Kidney (tissue), 14 donors: ENCODE data around the gene DNMT3L. TPM values are rescaled to one million over a fixed set of nuclear protein-coding genes. Genes with fewer than 3 reads are reported as not detected.
A peak's percentile ranks its signal among the peaks of the same experiment; 100 is the strongest.

Source experiments
- DNase-seq, 5 donors: peaks; one replicate each; pipeline ENCODE4 v3.0.0-alpha.2; 2013 to 2020
- FAIRE-seq: peaks from 2 replicates; lab custom pipeline; 2012; peaks lifted over from hg19 to GRCh38; lab: Jason Lieb, UNC
- H3K27ac ChIP-seq, 2 donors: one replicate each; pipeline ENCODE4 v1.7.0; 2013; ENCODE audit warnings: low read depth in 2 of 2, low read length in 2 of 2, inconsistent platforms in 1 of 2
- H3K27me3 ChIP-seq: one replicate; pipeline ENCODE4 v1.7.1; 2013; ENCODE audit warnings: low read length, inconsistent platforms; ENCODE audit not compliant: control insufficient read depth, insufficient read depth
- H3K36me3 ChIP-seq, 3 donors: one replicate each; pipeline versions ENCODE4 v1.7.0 to v1.7.1; 2013; ENCODE audit warnings: low read length in 3 of 3, control low read depth in 1 of 3, inconsistent platforms in 1 of 3; ENCODE audit not compliant: insufficient read depth in 3 of 3, control insufficient read depth in 2 of 3
- H3K4me1 ChIP-seq, 3 donors: one replicate each; pipeline versions ENCODE4 v1.7.0 to v1.7.1; 2013; ENCODE audit warnings: low read length in 3 of 3, inconsistent platforms in 1 of 3, low read depth in 1 of 3; ENCODE audit not compliant: control insufficient read depth in 2 of 3, insufficient read depth in 2 of 3
- H3K4me3 ChIP-seq, 3 donors: one replicate each; pipeline versions ENCODE4 v1.7.0 to v1.8.1; 2013; ENCODE audit warnings: low read length in 3 of 3, control low read depth in 1 of 3, inconsistent platforms in 1 of 3
- H3K9ac ChIP-seq, 3 donors: one replicate each; pipeline versions ENCODE4 v1.7.0 to v1.7.1; 2013; ENCODE audit warnings: low read length in 3 of 3, control low read depth in 1 of 3, inconsistent platforms in 1 of 3
- H3K9me3 ChIP-seq, 3 donors: one replicate each; pipeline versions ENCODE4 v1.7.0 to v1.7.1; 2013; ENCODE audit warnings: low read length in 3 of 3, control low read depth in 1 of 3, inconsistent platforms in 1 of 3; ENCODE audit not compliant: control insufficient read depth in 2 of 3, insufficient read depth in 1 of 3
- CTCF ChIP-seq: IDR thresholded peaks from 3 replicates; pipeline ENCODE4 v1.5.1; 2012; ENCODE audit warnings: mild to moderate bottlenecking, moderate library complexity, borderline replicate concordance; ENCODE audit not compliant: insufficient read depth; ENCODE audit errors: extremely low read depth
- intact Hi-C: fragments of 100-400 bp; cut with DNase I; formaldehyde crosslinking; loops from one replicate; pipeline ENCODE4 v1.11.1; 2022
- polyA plus RNA-seq: library from polyadenylated mRNA; stranded (reverse); fragments of 350-450 nt; fragmentation: Illumina TruSeq; extraction: RNeasy Lipid Tissue Mini Kit (QIAGEN cat#74804); gene quantifications from one replicate; pipeline ENCODE4 v1.2.3, GENCODE V29; 2014; ENCODE audit warnings: low read depth, low replicate concordance; ENCODE audit not compliant: insufficient read depth
- total RNA-seq: library from RNA; stranded (reverse); fragmentation: NEBNext Ultra II Directional; extraction: Animal tissue kit (Norgen Biotek cat#: 25700); gene quantifications from one replicate; pipeline ENCODE4 v1.2.1, GENCODE V29; 2021
- donor health status: control.
- donor health status: control.
- donor health status: control.
- donor health status: control.
- donor health status: control.
- donor health status: DM: yes; HTN: yes; CAD: no.
- donor health status: Normal renal cell carcinoma (clear cell type).

DNMT3L gene
- total and polyA plus RNA-seq, 2 donors from 2014 or later = 0.47 TPM; not detected in 1

DNA sequence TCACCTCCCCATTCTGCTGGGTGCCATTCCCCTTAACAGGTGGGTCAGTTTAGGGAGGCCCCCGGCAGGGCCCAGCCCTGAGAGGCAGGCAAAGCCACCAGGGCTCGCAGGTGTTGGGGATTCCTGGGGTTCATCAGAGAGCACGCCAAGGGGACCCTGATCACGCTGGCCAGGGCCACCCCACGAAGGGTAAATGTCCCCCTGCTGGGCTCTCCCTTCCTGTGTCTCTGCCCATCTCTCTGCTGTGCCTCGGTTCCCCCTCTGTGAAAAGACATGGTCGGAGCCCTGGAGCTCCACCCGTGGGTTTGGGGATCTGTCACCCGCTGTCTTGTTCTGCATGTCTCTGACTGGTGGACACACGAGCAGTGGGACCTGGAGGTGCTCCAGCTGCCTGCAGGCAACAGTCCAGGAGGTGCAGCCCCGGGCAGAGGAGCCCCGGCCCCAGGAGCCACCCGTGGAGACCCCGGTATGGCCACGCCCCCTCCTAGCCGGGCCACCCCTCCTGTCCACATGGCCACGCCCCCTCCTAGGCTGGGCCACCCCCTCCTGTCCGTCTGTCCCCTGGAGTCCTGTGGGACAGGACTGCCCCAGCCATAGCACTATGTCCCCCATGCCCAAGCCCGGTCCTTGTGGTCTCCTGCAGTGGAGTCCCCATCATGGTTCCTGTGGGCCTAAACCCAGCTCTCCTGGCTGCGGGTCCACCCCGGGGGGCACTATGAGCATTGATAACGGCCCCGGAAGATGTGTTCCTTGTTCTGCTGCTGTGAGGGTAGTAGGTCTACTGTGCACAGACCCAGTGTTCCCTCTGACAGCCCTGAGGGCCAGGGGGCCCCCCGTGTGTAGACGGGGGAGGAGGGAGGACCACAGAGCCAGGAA is 30.5 kb upstream of the DNMT3L start:
- intact Hi-C loops = no loop called here
- no peak for TF ChIP-seq CTCF
- peaks cover 0 to 6% (median 0%) of the 10 kb centered on the region in 3 donors for H3K4me1 ChIP-seq
- FAIRE-seq (no peak), DNase-seq (peak in 1 of 5 donors; percentile 77)
- H3K27ac ChIP-seq = no peak overlapping the region
- H3K27me3 ChIP-seq = no peaks in the 10 kb centered on the region
- H3K4me3 ChIP-seq = no peak overlapping the region
- no peak overlapping the region for H3K9ac ChIP-seq
- H3K36me3 ChIP-seq = no peaks in the 10 kb centered on the region
- no peaks in the 10 kb centered on the region for H3K9me3 ChIP-seq

GRCh38 chr21:44291078-44291935 is 29.6 kb upstream of the DNMT3L start:
- no peaks in the 10 kb centered on the region for H3K36me3 ChIP-seq
- peak in 1 of 5 donors; percentile 76 for DNase-seq
- no peak overlapping the region for H3K4me3 ChIP-seq
- H3K4me1 ChIP-seq = peaks cover 0 to 6% (median 0%) of the 10 kb centered on the region in 3 donors
- no peaks in the 10 kb centered on the region for H3K27me3 ChIP-seq
- no peak for FAIRE-seq
- no peaks in the 10 kb centered on the region for H3K9me3 ChIP-seq
- H3K9ac ChIP-seq = no peak overlapping the region
- H3K27ac ChIP-seq = no peak overlapping the region
- intact Hi-C loops = no loop called here
- no peak for TF ChIP-seq CTCF

DNA sequence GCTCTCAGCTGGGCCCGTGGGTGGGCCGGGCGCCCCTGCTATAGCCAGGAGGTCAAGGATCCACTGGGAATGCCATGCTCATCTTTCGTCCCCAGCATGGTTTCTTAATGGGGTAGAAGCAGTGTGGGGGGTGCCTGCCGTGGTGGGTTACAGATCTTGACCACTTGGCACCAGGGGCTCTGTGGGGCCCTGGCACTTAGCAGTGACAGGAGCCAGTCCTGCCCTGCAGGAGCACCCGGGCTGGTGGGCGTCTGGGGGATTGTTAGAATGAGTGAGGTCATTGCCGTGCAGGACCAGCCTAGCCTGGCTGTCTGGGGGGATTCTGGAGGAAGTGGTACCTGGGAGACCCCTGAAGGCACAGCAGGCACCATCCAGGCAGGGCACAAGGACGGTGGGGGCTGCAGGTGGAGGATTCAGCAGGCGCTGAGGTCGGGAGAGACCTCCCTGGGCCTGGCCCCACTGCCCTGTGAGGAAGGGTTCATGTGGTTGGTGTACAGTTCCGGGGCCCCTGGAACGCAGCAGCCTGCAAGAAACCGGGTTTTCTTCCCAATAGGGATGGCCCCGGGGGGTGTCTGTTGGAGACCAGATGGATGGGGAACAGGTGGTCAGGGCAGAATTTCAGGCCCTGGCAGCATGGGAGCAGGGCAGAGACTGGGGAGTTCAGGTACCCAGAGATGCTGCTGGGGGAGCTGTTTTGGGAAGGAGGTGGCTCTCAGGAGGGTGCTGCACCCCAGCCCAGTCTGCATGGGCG is 28.8 kb upstream of the DNMT3L start:
- peaks cover 0 to 6% (median 0%) of the 10 kb centered on the region in 3 donors for H3K4me1 ChIP-seq
- H3K36me3 ChIP-seq = no peaks in the 10 kb centered on the region
- H3K27me3 ChIP-seq = no peaks in the 10 kb centered on the region
- H3K27ac ChIP-seq = no peak overlapping the region
- no peak for TF ChIP-seq CTCF
- intact Hi-C loops = no loop called here
- no peak overlapping the region for H3K4me3 ChIP-seq
- DNase-seq = peak in 1 of 5 donors; percentile 66
- H3K9ac ChIP-seq = no peak overlapping the region
- H3K9me3 ChIP-seq = no peaks in the 10 kb centered on the region
- FAIRE-seq = no peak
